Anterior cingulate cortex (tissue), 58 donors: ENCODE measurements around the gene RAB3IP.
"Not testable (repeated sequence)": the region's sequence is repeated elsewhere in the genome, so short reads cannot be mapped to it uniquely, and the experiment has no call there.

Source experiments
- DNase-seq, 58 donors: peaks; one replicate each; lab custom pipeline; 2025; lab: John Stamatoyannopoulos, UW

RAB3IP gene

DNA sequence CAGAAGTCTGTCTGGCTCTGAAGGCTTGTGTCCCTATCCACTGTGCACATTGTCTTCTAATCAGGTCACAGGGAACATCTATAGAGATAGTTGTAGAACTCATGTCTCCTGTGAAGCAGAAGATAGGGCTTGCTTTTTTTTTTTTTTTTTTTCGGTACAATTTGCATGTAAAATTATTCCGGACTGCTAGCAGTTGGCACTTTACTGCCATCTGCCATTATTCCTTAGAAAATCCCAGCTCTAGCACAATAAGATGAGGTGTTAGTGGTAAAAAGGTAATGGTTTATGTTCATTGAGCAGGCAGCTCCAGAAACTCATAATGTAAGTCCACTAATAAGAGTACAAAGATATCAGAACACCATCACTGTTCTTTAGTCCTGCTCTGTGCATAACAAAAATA is 95.0 kb downstream of the RAB3IP start:
- no peak for DNase-seq

GRCh38 chr12:69834147-69834546 is 95.5 kb downstream of the RAB3IP start:
- DNase-seq, result no peak

- no peak for DNase-seq
Measured at GRCh38 chr12:69834576-69834975, 95.9 kb downstream of the RAB3IP start.

DNA sequence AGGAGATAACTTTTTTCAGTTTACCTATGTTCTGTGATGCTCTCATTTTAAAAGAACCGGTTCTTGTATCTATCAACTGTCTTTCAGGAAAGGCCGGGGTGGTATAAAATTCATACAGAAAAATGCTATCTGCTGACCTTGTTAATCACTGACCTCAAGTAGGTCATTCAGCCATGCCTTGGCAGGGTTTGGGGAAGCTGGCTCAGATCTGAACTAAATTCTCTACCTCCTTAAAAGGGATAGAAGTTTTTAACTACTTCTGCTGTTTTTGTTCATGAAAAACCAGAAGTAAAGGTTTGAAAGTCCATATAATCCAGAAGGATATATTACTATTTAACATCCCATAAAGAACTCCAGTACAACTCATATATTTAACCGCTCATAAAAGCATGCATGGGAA is 96.4 kb downstream of the RAB3IP start:
- DNase-seq, result no peak

- DNase-seq, result no peak
Measured at GRCh38 chr12:69836015-69836414, 97.4 kb downstream of the RAB3IP start.

- DNase-seq, result peak in 8 of 58 donors; percentile 2 to 30 (median 17)
Measured at GRCh38 chr12:69837191-69837590, 98.5 kb downstream of the RAB3IP start.

DNA sequence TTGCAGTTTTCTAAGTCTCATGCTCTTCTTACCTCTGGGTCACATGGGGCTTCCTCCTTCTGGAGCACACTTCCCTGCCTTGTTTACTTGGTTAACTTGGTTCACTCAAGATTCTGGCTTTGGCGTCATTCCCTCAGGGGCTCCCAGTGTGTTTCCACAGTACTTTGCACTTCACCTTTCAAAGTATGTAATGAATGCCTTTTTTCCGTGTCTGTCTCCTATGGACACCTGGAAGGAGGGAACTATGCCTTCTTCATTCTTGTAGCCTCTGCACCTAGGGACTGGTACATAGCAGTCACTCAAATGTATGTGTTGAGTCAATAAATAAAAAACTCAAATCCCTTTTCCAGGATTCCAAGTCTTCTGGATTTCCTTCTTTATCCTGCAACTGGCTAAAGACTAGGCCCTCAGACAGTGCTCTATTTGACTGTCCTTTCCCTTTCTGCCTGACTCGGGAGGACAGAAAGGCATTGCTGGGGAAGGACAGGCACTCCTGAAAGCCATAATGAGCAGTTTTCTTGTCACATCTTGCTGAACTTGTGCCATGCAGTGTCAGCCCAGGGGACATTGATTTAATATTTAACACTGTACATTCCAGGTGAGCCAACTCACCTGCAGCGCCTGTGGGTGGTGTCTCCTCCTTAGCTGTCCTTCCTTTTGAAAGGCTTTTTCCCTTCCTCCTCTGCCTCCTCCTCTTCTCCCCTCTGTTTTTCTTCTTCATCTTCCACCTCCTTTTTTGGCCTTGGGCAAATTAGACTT is 99.2 kb downstream of the RAB3IP start:
- no peak for DNase-seq

GRCh38 chr12:69840727-69841126 is 102.1 kb downstream of the RAB3IP start:
- no peak for DNase-seq

- DNase-seq, result peak in 4 of 58 donors; percentile 5 to 22 (median 6)
Measured at GRCh38 chr12:69843608-69844007, 104.9 kb downstream of the RAB3IP start.

- no peak for DNase-seq
Measured at GRCh38 chr12:69844416-69844815, 105.8 kb downstream of the RAB3IP start.

- no peak for DNase-seq
Measured at GRCh38 chr12:69844836-69845235, 106.2 kb downstream of the RAB3IP start.

GRCh38 chr12:69846976-69847375 is 108.3 kb downstream of the RAB3IP start:
- peak in 6 of 58 donors; percentile 4 to 43 (median 13) for DNase-seq

GRCh38 chr12:69851976-69852375 is 113.3 kb downstream of the RAB3IP start:
- DNase-seq, result no peak

GRCh38 chr12:69853176-69853961 is 114.7 kb downstream of the RAB3IP start:
- DNase-seq, result not testable (repeated sequence)

- no peak for DNase-seq
Measured at GRCh38 chr12:69866698-69867097, 128.0 kb downstream of the RAB3IP start.

GRCh38 chr12:69868695-69869094 is 130.0 kb downstream of the RAB3IP start:
- DNase-seq, result no peak

DNA sequence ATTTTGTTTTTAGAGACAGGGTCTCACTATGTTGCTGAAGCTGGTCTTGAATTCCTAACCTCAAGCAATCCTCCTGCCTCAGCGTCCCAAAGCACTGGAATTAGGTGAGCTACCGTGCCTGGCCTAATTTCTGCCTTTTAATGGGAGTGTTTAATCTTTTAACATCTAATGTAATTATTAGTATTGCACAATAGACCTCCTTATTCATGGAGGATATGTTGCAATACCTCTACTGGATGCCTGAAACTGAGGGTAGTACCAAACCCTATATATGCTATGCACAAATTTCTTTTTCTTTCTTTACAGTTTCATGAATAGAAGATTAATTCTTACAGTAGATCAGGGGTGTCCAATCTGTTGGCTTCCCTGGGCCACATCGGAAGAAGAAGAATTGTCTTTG is 134.1 kb downstream of the RAB3IP start:
- no peak for DNase-seq
